ENCODE measurements around the gene TMEM53.

Gene TMEM53

GRCh38 chr1:44674113-44675000 is at the start of gene TMEM53, which contains the start of gene ARMH1:
TSS of gene TMEM53 (minus strand) at chr1:44674481. CDS start at chr1:44674391, 90 bp downstream.
TSS of gene ARMH1 (plus strand) at chr1:44674714. CDS start at chr1:44689698, 14,984 bp downstream.
- no peak for TF ChIP-seq CTCF (IDR thresholded peaks at IDR 0.05; ENCODE audit: insufficient read depth, low read length, missing control alignments)
- DNase-seq (ENCODE audit: low read depth, low spot score) = peak; percentile 88
- ChIA-PET CTCF (interaction anchor here (0.8 to 6.5 kb wide), 9 partner anchors 9 to 64 kb away, joined by 3 to 44 read pairs (median 4); partner anchors contain the start of gene RNU5D-1), POLR2A (interaction anchor here (1.1 to 1.4 kb wide), 2 partner anchors 32 to 42 kb away, joined by 5 to 7 read pairs; no protein-coding TSS in a partner anchor)
- H3K4me3 ChIP-seq (ENCODE audit: low read depth, low read length) = peak within 1 kb of the TSS; percentile 90

- no peak for TF ChIP-seq CTCF (IDR thresholded peaks at IDR 0.05; ENCODE audit: insufficient read depth, low read length, missing control alignments)
- ChIA-PET POLR2A (no interaction called here), CTCF (interaction anchor here (10.7 kb wide), 1 partner anchor 9 kb away, joined by 217 read pairs; no protein-coding TSS in a partner anchor)
- H3K4me3 ChIP-seq (ENCODE audit: low read depth, low read length) = no peak overlapping the region
- DNase-seq (ENCODE audit: low read depth, low spot score) = no peak
Measured at GRCh38 chr1:44723496-44724295, 49.4 kb upstream of the TMEM53 start.

GRCh38 chr1:44723064-44723463 is 48.8 kb upstream of the TMEM53 start:
- DNase-seq (ENCODE audit: low read depth, low spot score) = no peak

GRCh38 chr1:44721485-44722361 is 47.4 kb upstream of the TMEM53 start:
- DNase-seq (ENCODE audit: low read depth, low spot score) = peak; percentile 51
- no peak overlapping the region for H3K4me3 ChIP-seq (ENCODE audit: low read depth, low read length)

More at GRCh38 chr1:44723064-44723463, 48.8 kb upstream of the TMEM53 start:
- CTCF ChIA-PET = interaction anchor here (1.9 to 2.2 kb wide), 2 partner anchors 8 to 16 kb away, joined by 5 to 21 read pairs; partner anchors contain the start of gene RNU5D-1
- H3K4me3 ChIP-seq (ENCODE audit: low read depth, low read length) = no peak overlapping the region
- TF ChIP-seq CTCF (IDR thresholded peaks at IDR 0.05; ENCODE audit: insufficient read depth, low read length, missing control alignments) = no peak
- POLR2A ChIA-PET = no interaction called here

More at GRCh38 chr1:44721485-44722361, 47.4 kb upstream of the TMEM53 start:
- CTCF ChIA-PET = interaction anchor here (0.6 to 2.4 kb wide), 5 partner anchors 9 to 56 kb away, joined by 3 to 21 read pairs (median 5); partner anchors contain the start of gene RNU5D-1
- POLR2A ChIA-PET = interaction anchor here (0.5 to 1.6 kb wide), 9 partner anchors 8 to 1347 kb away, joined by 3 to 19 read pairs (median 4); partner anchors contain the start of genes BTBD19, PLK3, RNU5D-1 and RPS8
- TF ChIP-seq CTCF (IDR thresholded peaks at IDR 0.05; ENCODE audit: insufficient read depth, low read length, missing control alignments) = no peak

Measured in AG04449 (cell line).